ENCODE measurements around the gene STAC3. TPM values are rescaled to one million over a fixed set of nuclear protein-coding genes. Genes with fewer than 3 reads are reported as not detected.

Gene STAC3
- total and polyA plus RNA-seq, 5 donors from 2014 or later = 0.10 to 2.6 (median 0.35) TPM; not detected in 1

GRCh38 chr12:57213058-57213715, 37.8 kb downstream of the STAC3 start:
- Mint-ChIP-seq H3K36me3 (no peaks in the 10 kb centered on the region), H3K9me3 (peaks cover 0 to 2% (median 0%) of the 10 kb centered on the region in 7 donors), H3K4me1 (peaks cover 4 to 45% (median 31%) of the 10 kb centered on the region in 4 donors), H3K4me3 (peak overlapping the region in 3 of 4 donors; percentile 28 to 58 (median 55)), H3K27me3 (peaks cover 46% of the 10 kb centered on the region), H3K27ac (no peak overlapping the region)
- no peaks in the 10 kb centered on the region for H3K9me3 ChIP-seq (ENCODE audit: control insufficient read depth in 2 of 2, low read length in 2 of 2)
- peak; percentile 77 to 83 (median 82) for DNase-seq
- peaks cover 24% of the 10 kb centered on the region for H3K27me3 ChIP-seq (ENCODE audit: control insufficient read depth, insufficient read depth, low read length)
- no peak overlapping the region for H3K27ac ChIP-seq (ENCODE audit: insufficient read depth, low read length, poor library complexity, severe bottlenecking)
- H3K4me3 ChIP-seq (ENCODE audit: low read depth, low read length) = no peak overlapping the region
- peak; percentile 69 to 76 for ATAC-seq (ENCODE audit: low read depth in 2 of 2)
- no peaks in the 10 kb centered on the region for H3K36me3 ChIP-seq (ENCODE audit: control insufficient read depth, insufficient read depth, low read length)
- H3K4me1 ChIP-seq (ENCODE audit: control insufficient read depth, insufficient read depth, low read length, poor library complexity, severe bottlenecking) = peaks cover 44% of the 10 kb centered on the region

- Mint-ChIP-seq H3K36me3 (no peaks in the 10 kb centered on the region), H3K4me1 (peaks cover 4 to 40% (median 27%) of the 10 kb centered on the region in 4 donors), H3K4me3 (no peak overlapping the region), H3K27ac (no peak overlapping the region), H3K27me3 (peaks cover 41% of the 10 kb centered on the region), H3K9me3 (peaks cover 0 to 2% (median 0%) of the 10 kb centered on the region in 7 donors)
- ATAC-seq (ENCODE audit: low read depth in 2 of 2) (no peak), DNase-seq (no peak)
- Histone ChIP-seq H3K27ac (ENCODE audit: insufficient read depth, low read length, poor library complexity, severe bottlenecking) (no peak overlapping the region), H3K36me3 (ENCODE audit: control insufficient read depth, insufficient read depth, low read length) (no peaks in the 10 kb centered on the region), H3K4me3 (ENCODE audit: low read depth, low read length) (no peak overlapping the region), H3K4me1 (ENCODE audit: control insufficient read depth, insufficient read depth, low read length, poor library complexity, severe bottlenecking) (peaks cover 43% of the 10 kb centered on the region), H3K27me3 (ENCODE audit: control insufficient read depth, insufficient read depth, low read length) (peaks cover 23% of the 10 kb centered on the region), H3K9me3 (ENCODE audit: control insufficient read depth in 2 of 2, low read length in 2 of 2) (no peaks in the 10 kb centered on the region)
These were observed 38.3 kb downstream of the STAC3 start for GRCh38 chr12:57212701-57213057.

DNA sequence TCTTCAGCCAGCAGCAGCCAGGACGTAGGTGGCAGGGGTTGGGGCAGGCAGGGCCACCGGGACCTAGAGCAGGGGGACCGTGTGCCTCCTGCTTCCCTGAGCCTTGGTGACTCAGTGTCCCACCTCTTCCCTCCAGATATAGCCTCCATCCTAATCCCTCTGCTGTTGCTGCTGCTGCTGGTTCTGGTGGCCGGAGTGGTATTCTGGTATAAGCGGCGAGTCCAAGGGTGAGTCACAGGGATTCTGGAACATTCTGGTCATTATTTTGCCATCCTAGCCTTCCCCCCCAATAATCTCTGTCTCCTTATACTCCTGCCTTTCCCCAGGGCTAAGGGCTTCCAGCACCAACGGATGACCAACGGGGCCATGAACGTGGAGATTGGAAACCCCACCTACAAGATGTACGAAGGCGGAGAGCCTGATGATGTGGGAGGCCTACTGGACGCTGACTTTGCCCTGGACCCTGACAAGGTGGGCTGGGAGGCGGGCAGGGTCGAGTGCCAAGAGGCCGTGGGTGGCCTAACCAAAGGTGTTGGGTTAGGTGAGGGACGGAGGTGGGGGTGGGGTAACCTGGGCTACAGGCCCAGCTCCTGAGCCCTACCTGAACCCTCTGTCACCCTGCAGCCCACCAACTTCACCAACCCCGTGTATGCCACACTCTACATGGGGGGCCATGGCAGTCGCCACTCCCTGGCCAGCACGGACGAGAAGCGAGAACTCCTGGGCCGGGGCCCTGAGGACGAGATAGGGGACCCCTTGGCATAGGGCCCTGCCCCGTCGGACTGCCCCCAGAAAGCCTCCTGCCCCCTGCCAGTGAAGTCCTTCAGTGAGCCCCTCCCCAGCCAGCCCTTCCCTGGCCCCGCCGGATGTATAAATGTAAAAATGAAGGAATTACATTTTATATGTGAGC, 38.9 kb downstream of the STAC3 start:
- no peak for ATAC-seq (ENCODE audit: low read depth in 2 of 2)
- H3K27me3 ChIP-seq (ENCODE audit: control insufficient read depth, insufficient read depth, low read length) = peaks cover 18% of the 10 kb centered on the region

GRCh38 chr12:57210926-57211692, 39.9 kb downstream of the STAC3 start:
- no peak overlapping the region for H3K4me3 ChIP-seq (ENCODE audit: low read depth, low read length)
- Mint-ChIP-seq H3K9me3 (no peaks in the 10 kb centered on the region), H3K27me3 (peaks cover 38% of the 10 kb centered on the region), H3K4me1 (peaks cover 4 to 33% (median 21%) of the 10 kb centered on the region in 4 donors), H3K27ac (no peak overlapping the region), H3K4me3 (no peak overlapping the region), H3K36me3 (no peaks in the 10 kb centered on the region)
- H3K4me1 ChIP-seq (ENCODE audit: control insufficient read depth, insufficient read depth, low read length, poor library complexity, severe bottlenecking) = peaks cover 30% of the 10 kb centered on the region
- no peak overlapping the region for H3K27ac ChIP-seq (ENCODE audit: insufficient read depth, low read length, poor library complexity, severe bottlenecking)
- no peaks in the 10 kb centered on the region for H3K9me3 ChIP-seq (ENCODE audit: control insufficient read depth in 2 of 2, low read length in 2 of 2)
- ATAC-seq (ENCODE audit: low read depth in 2 of 2) = no peak
- peaks cover 18% of the 10 kb centered on the region for H3K27me3 ChIP-seq (ENCODE audit: control insufficient read depth, insufficient read depth, low read length)
- no peak for DNase-seq
- no peaks in the 10 kb centered on the region for H3K36me3 ChIP-seq (ENCODE audit: control insufficient read depth, insufficient read depth, low read length)

More for the DNA sequence above, 38.9 kb downstream of the STAC3 start:
- Histone ChIP-seq H3K4me1 (ENCODE audit: control insufficient read depth, insufficient read depth, low read length, poor library complexity, severe bottlenecking) (peaks cover 36% of the 10 kb centered on the region), H3K36me3 (ENCODE audit: control insufficient read depth, insufficient read depth, low read length) (no peaks in the 10 kb centered on the region), H3K4me3 (ENCODE audit: low read depth, low read length) (no peak overlapping the region), H3K9me3 (ENCODE audit: control insufficient read depth in 2 of 2, low read length in 2 of 2) (no peaks in the 10 kb centered on the region), H3K27ac (ENCODE audit: insufficient read depth, low read length, poor library complexity, severe bottlenecking) (no peak overlapping the region)
- peaks cover 4 to 34% (median 22%) of the 10 kb centered on the region in 4 donors for H3K4me1 Mint-ChIP-seq
- H3K4me3 Mint-ChIP-seq = no peak overlapping the region
- H3K36me3 Mint-ChIP-seq = no peaks in the 10 kb centered on the region
- H3K27me3 Mint-ChIP-seq = peaks cover 39% of the 10 kb centered on the region
- no peak for DNase-seq
- no peak overlapping the region for H3K27ac Mint-ChIP-seq
- H3K9me3 Mint-ChIP-seq = no peaks in the 10 kb centered on the region

- Histone ChIP-seq H3K9me3 (ENCODE audit: control insufficient read depth in 2 of 2, low read length in 2 of 2) (no peaks in the 10 kb centered on the region), H3K4me3 (ENCODE audit: low read depth, low read length) (no peak overlapping the region), H3K27ac (ENCODE audit: insufficient read depth, low read length, poor library complexity, severe bottlenecking) (no peak overlapping the region), H3K36me3 (ENCODE audit: control insufficient read depth, insufficient read depth, low read length) (no peaks in the 10 kb centered on the region), H3K4me1 (ENCODE audit: control insufficient read depth, insufficient read depth, low read length, poor library complexity, severe bottlenecking) (peaks cover 23% of the 10 kb centered on the region), H3K27me3 (ENCODE audit: control insufficient read depth, insufficient read depth, low read length) (peaks cover 15% of the 10 kb centered on the region)
- no peak overlapping the region for H3K27ac Mint-ChIP-seq
- peaks cover 32% of the 10 kb centered on the region for H3K27me3 Mint-ChIP-seq
- no peaks in the 10 kb centered on the region for H3K36me3 Mint-ChIP-seq
- peaks cover 4 to 26% (median 16%) of the 10 kb centered on the region in 4 donors for H3K4me1 Mint-ChIP-seq
- ATAC-seq (ENCODE audit: low read depth in 2 of 2) = no peak
- DNase-seq = no peak
- H3K4me3 Mint-ChIP-seq = no peak overlapping the region
- no peaks in the 10 kb centered on the region for H3K9me3 Mint-ChIP-seq
These were observed 40.5 kb downstream of the STAC3 start for GRCh38 chr12:57210461-57210860.

DNA sequence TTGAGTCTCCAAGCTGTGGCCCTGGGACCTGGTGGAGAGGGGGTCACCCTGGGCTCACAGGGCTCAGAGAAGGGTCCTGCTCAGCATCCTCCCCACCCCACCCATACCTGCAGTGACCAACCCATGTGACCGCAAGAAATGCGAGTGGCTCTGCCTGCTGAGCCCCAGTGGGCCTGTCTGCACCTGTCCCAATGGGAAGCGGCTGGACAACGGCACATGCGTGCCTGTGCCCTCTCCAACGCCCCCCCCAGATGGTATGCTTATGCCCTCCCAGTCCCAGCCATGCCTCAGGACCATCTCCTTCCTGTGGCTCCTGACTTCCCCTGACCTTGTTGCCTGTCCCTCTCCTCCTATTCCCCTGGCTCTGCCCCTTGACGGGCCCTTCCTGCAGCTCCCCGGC, 41.1 kb downstream of the STAC3 start:
- no peak for DNase-seq
- no peak for ATAC-seq (ENCODE audit: low read depth in 2 of 2)
- H3K36me3 ChIP-seq (ENCODE audit: control insufficient read depth, insufficient read depth, low read length) = no peaks in the 10 kb centered on the region
- H3K27ac ChIP-seq (ENCODE audit: insufficient read depth, low read length, poor library complexity, severe bottlenecking) = no peak overlapping the region
- peaks cover 20% of the 10 kb centered on the region for H3K4me1 ChIP-seq (ENCODE audit: control insufficient read depth, insufficient read depth, low read length, poor library complexity, severe bottlenecking)
- Mint-ChIP-seq H3K36me3 (no peaks in the 10 kb centered on the region), H3K4me3 (peak overlapping the region in 1 of 4 donors; percentile 29), H3K9me3 (no peaks in the 10 kb centered on the region), H3K4me1 (peaks cover 4 to 21% (median 12%) of the 10 kb centered on the region in 4 donors), H3K27ac (no peak overlapping the region), H3K27me3 (peaks cover 26% of the 10 kb centered on the region)
- H3K9me3 ChIP-seq (ENCODE audit: control insufficient read depth in 2 of 2, low read length in 2 of 2) = no peaks in the 10 kb centered on the region
- peaks cover 10% of the 10 kb centered on the region for H3K27me3 ChIP-seq (ENCODE audit: control insufficient read depth, insufficient read depth, low read length)
- no peak overlapping the region for H3K4me3 ChIP-seq (ENCODE audit: low read depth, low read length)

DNA sequence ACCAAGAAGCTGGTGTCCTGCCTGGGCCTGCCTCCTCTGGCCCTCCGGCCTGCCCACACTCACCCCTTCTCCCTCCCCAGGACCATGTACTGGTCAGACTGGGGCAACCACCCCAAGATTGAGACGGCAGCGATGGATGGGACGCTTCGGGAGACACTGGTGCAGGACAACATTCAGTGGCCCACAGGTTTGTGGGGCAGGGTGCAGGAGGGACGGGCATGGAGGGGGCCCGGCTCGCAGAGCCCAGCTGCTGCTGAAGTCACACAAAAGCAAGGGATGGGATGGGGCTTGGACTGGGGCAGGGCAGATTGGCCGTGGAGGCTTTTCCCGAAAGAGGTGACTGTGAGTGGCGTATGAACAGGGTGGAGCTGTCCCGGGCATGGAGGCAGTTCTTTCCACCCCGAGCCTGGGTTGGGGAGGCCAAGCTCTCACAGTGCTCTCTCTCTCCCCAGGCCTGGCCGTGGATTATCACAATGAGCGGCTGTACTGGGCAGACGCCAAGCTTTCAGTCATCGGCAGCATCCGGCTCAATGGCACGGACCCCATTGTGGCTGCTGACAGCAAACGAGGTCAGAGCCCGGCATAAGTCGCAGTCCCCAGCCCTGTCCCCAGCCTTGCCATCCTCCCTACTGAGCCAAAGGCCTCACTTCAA, 42.2 kb downstream of the STAC3 start:
- H3K9me3 Mint-ChIP-seq = no peaks in the 10 kb centered on the region
- H3K4me1 ChIP-seq (ENCODE audit: control insufficient read depth, insufficient read depth, low read length, poor library complexity, severe bottlenecking) = peaks cover 8% of the 10 kb centered on the region
- no peaks in the 10 kb centered on the region for H3K36me3 ChIP-seq (ENCODE audit: control insufficient read depth, insufficient read depth, low read length)
- H3K27me3 ChIP-seq (ENCODE audit: control insufficient read depth, insufficient read depth, low read length) = peaks cover 2% of the 10 kb centered on the region
- H3K4me3 Mint-ChIP-seq = no peak overlapping the region
- peaks cover 0 to 10% (median 7%) of the 10 kb centered on the region in 4 donors for H3K4me1 Mint-ChIP-seq
- no peak overlapping the region for H3K27ac Mint-ChIP-seq
- H3K36me3 Mint-ChIP-seq = no peaks in the 10 kb centered on the region
- H3K27ac ChIP-seq (ENCODE audit: insufficient read depth, low read length, poor library complexity, severe bottlenecking) = no peak overlapping the region
- no peaks in the 10 kb centered on the region for H3K9me3 ChIP-seq (ENCODE audit: control insufficient read depth in 2 of 2, low read length in 2 of 2)
- no peak for DNase-seq
- ATAC-seq (ENCODE audit: low read depth in 2 of 2) = no peak
- no peak overlapping the region for H3K4me3 ChIP-seq (ENCODE audit: low read depth, low read length)
- H3K27me3 Mint-ChIP-seq = peaks cover 15% of the 10 kb centered on the region

Measured in CD4-positive, CD25-positive, alpha-beta regulatory T cell (primary cell).